ENCODE results near the gene ARPC1A. TPM values are rescaled to one million over a fixed set of nuclear protein-coding genes. Genes with fewer than 3 reads are reported as not detected.

Gene ARPC1A
- 271 and 291 TPM in 2 replicates for total RNA-seq

GRCh38 chr7:99325592-99326407 lies at the start of gene ARPC1A:
Gene ARPC1A (plus strand): TSS chr7:99325898. CDS start chr7:99333354, 7,456 bp downstream.

GRCh38 chr7:99374111-99375064 lies 48.7 kb downstream of the ARPC1A start, which contains the start of gene ARPC1B:
Gene ARPC1B (plus strand): TSS chr7:99374730. CDS start chr7:99385715, 10,985 bp downstream.

GRCh38 chr7:99408379-99409191 lies 82.9 kb downstream of the ARPC1A start, which contains the start of the genes BUD31 and PDAP1:
Gene BUD31 (plus strand): TSS chr7:99408969. CDS start chr7:99411093, 2,124 bp downstream.
Gene PDAP1 (minus strand): TSS chr7:99408597. CDS start chr7:99408548, 49 bp downstream.

Other genes with a start within 250 kb of the ARPC1A start
- gene SMURF1, start 181.8 kb upstream of the ARPC1A start, total RNA-seq: 47.3 and 55.2 TPM in 2 replicates
- 0.72 and 2.1 TPM in 2 replicates for gene KPNA7, start 117.8 kb upstream of the ARPC1A start, total RNA-seq
- under 0.01 and 1.2 TPM in 2 replicates for gene MYH16, start 53.1 kb upstream of the ARPC1A start, total RNA-seq
- gene ARPC1B, start 48.8 kb downstream of the ARPC1A start, total RNA-seq: 356 and 357 TPM in 2 replicates
- 32.0 and 49.9 TPM in 2 replicates for gene PDAP1, start 82.7 kb downstream of the ARPC1A start, total RNA-seq
- 108 and 127 TPM in 2 replicates for gene BUD31, start 83.1 kb downstream of the ARPC1A start, total RNA-seq
- gene PTCD1, start 112.9 kb downstream of the ARPC1A start, total RNA-seq: 8.0 and 13.4 TPM in 2 replicates
- 36.1 and 41.8 TPM in 2 replicates for gene CPSF4, start 113.0 kb downstream of the ARPC1A start, total RNA-seq
- gene ATP5MF, start 140.3 kb downstream of the ARPC1A start, total RNA-seq: 391 and 494 TPM in 2 replicates
- 2.6 and 2.7 TPM in 2 replicates for gene ZNF789, start 147.0 kb downstream of the ARPC1A start, total RNA-seq
- gene ZNF394, start 174.4 kb downstream of the ARPC1A start, total RNA-seq: 24.1 and 30.1 TPM in 2 replicates
- gene ZKSCAN5, start 178.8 kb downstream of the ARPC1A start, total RNA-seq: 7.0 and 7.9 TPM in 2 replicates
- gene FAM200A, start 226.2 kb downstream of the ARPC1A start, total RNA-seq: 5.8 and 8.7 TPM in 2 replicates
- gene ZNF655, start 232.7 kb downstream of the ARPC1A start, total RNA-seq: 30.6 and 52.9 TPM in 2 replicates

Data from tracheal epithelial cell (primary cell).